Activated T-helper 17 cell treated with anti-CD3 and anti-CD28 coated beads, Interleukin-2, amount 50 U/mL, for 72 hours (primary cell): ENCODE data around the gene IGSF21. TPM values are rescaled to one million over a fixed set of nuclear protein-coding genes. Genes with fewer than 3 reads are reported as not detected.

ENCODE experiments used
- ATAC-seq: fragments of 150-1000 bp; cut with Tn5 transposase; replicated peaks from 2 replicates; pipeline ENCODE4 v1.10.0; 2021; ENCODE audit warnings: mild to moderate bottlenecking, moderate library complexity
- H3K27ac Mint-ChIP-seq: one replicate; pipeline ENCODE4 v1.8.0; 2022; ENCODE audit warnings: mixed read lengths
- H3K27me3 Mint-ChIP-seq: one replicate; pipeline ENCODE4 v1.8.0; 2022; ENCODE audit warnings: mixed read lengths
- H3K36me3 Mint-ChIP-seq: one replicate; pipeline ENCODE4 v1.8.0; 2022; ENCODE audit warnings: low read depth, mild to moderate bottlenecking, mixed read lengths
- H3K4me1 Mint-ChIP-seq: one replicate; pipeline ENCODE4 v1.8.0; 2022; ENCODE audit warnings: mixed read lengths
- H3K4me3 Mint-ChIP-seq: one replicate; pipeline ENCODE4 v1.8.0; 2022; ENCODE audit warnings: mild to moderate bottlenecking, mixed read lengths
- H3K9me3 Mint-ChIP-seq: one replicate; pipeline ENCODE4 v1.8.0; 2022; ENCODE audit warnings: mixed read lengths
- total RNA-seq, 2 donors: library from RNA; stranded (reverse); gene quantifications; one replicate each; pipeline ENCODE4 v1.2.3, GENCODE V29; 2022

Gene IGSF21
- total RNA-seq, 2 donors from 2014 or later = not detected

- Mint-ChIP-seq H3K36me3 (no peaks in the 10 kb centered on the region), H3K27ac (no peak overlapping the region), H3K4me3 (no peak overlapping the region), H3K27me3 (peaks cover 22% of the 10 kb centered on the region), H3K4me1 (peaks cover 6% of the 10 kb centered on the region), H3K9me3 (no peaks in the 10 kb centered on the region)
- ATAC-seq = no peak
These were observed 19.5 kb upstream of the IGSF21 start for GRCh38 chr1:18088077-18088594.

- no peak for ATAC-seq
- Mint-ChIP-seq H3K27me3 (peaks cover 19% of the 10 kb centered on the region), H3K27ac (no peak overlapping the region), H3K4me1 (peaks cover 6% of the 10 kb centered on the region), H3K9me3 (no peaks in the 10 kb centered on the region), H3K4me3 (no peak overlapping the region), H3K36me3 (no peaks in the 10 kb centered on the region)
These were observed 18.1 kb upstream of the IGSF21 start for GRCh38 chr1:18089488-18089887.

GRCh38 chr1:18090636-18091035 is 17.0 kb upstream of the IGSF21 start:
- H3K9me3 Mint-ChIP-seq = no peaks in the 10 kb centered on the region
- H3K4me3 Mint-ChIP-seq = no peak overlapping the region
- ATAC-seq = no peak
- peaks cover 21% of the 10 kb centered on the region for H3K27me3 Mint-ChIP-seq
- H3K36me3 Mint-ChIP-seq = no peaks in the 10 kb centered on the region
- no peak overlapping the region for H3K27ac Mint-ChIP-seq
- H3K4me1 Mint-ChIP-seq = peaks cover 6% of the 10 kb centered on the region

- no peak for ATAC-seq
These were observed 15.7 kb upstream of the IGSF21 start for GRCh38 chr1:18091660-18092446.

GRCh38 chr1:18093193-18093592 is 14.4 kb upstream of the IGSF21 start:
- Mint-ChIP-seq H3K9me3 (no peaks in the 10 kb centered on the region), H3K36me3 (no peaks in the 10 kb centered on the region), H3K27ac (no peak overlapping the region), H3K4me3 (no peak overlapping the region), H3K4me1 (peaks cover 6% of the 10 kb centered on the region), H3K27me3 (peaks cover 25% of the 10 kb centered on the region)
- no peak for ATAC-seq

More at GRCh38 chr1:18091660-18092446, 15.7 kb upstream of the IGSF21 start:
- H3K27ac Mint-ChIP-seq = no peak overlapping the region
- peaks cover 6% of the 10 kb centered on the region for H3K4me1 Mint-ChIP-seq
- H3K9me3 Mint-ChIP-seq = no peaks in the 10 kb centered on the region
- H3K36me3 Mint-ChIP-seq = no peaks in the 10 kb centered on the region
- no peak overlapping the region for H3K4me3 Mint-ChIP-seq
- H3K27me3 Mint-ChIP-seq = peaks cover 19% of the 10 kb centered on the region

GRCh38 chr1:18093646-18094045 is 14.0 kb upstream of the IGSF21 start:
- H3K36me3 Mint-ChIP-seq = no peaks in the 10 kb centered on the region
- H3K27ac Mint-ChIP-seq = no peak overlapping the region
- ATAC-seq = no peak
- H3K27me3 Mint-ChIP-seq = peaks cover 25% of the 10 kb centered on the region
- peaks cover 6% of the 10 kb centered on the region for H3K4me1 Mint-ChIP-seq
- H3K4me3 Mint-ChIP-seq = no peak overlapping the region
- H3K9me3 Mint-ChIP-seq = no peaks in the 10 kb centered on the region

- ATAC-seq = no peak
- H3K27me3 Mint-ChIP-seq = peaks cover 29% of the 10 kb centered on the region
- H3K4me3 Mint-ChIP-seq = no peak overlapping the region
- no peak overlapping the region for H3K27ac Mint-ChIP-seq
- peaks cover 6% of the 10 kb centered on the region for H3K4me1 Mint-ChIP-seq
- H3K36me3 Mint-ChIP-seq = no peaks in the 10 kb centered on the region
- H3K9me3 Mint-ChIP-seq = no peaks in the 10 kb centered on the region
These were observed 13.5 kb upstream of the IGSF21 start for GRCh38 chr1:18094096-18094495.

GRCh38 chr1:18097206-18097605 is 10.4 kb upstream of the IGSF21 start:
- Mint-ChIP-seq H3K9me3 (no peaks in the 10 kb centered on the region), H3K27ac (no peak overlapping the region)

GRCh38 chr1:18099026-18099425 is 8.6 kb upstream of the IGSF21 start:
- no peak for ATAC-seq
- Mint-ChIP-seq H3K27ac (no peak overlapping the region), H3K27me3 (peaks cover 37% of the 10 kb centered on the region), H3K36me3 (no peaks in the 10 kb centered on the region), H3K4me1 (no peaks in the 10 kb centered on the region), H3K9me3 (no peaks in the 10 kb centered on the region), H3K4me3 (no peak overlapping the region)

More at GRCh38 chr1:18097206-18097605, 10.4 kb upstream of the IGSF21 start:
- ATAC-seq = no peak
- Mint-ChIP-seq H3K4me1 (no peaks in the 10 kb centered on the region), H3K27me3 (peaks cover 32% of the 10 kb centered on the region), H3K36me3 (no peaks in the 10 kb centered on the region), H3K4me3 (no peak overlapping the region)

- Mint-ChIP-seq H3K4me3 (no peak overlapping the region), H3K4me1 (no peaks in the 10 kb centered on the region), H3K36me3 (no peaks in the 10 kb centered on the region), H3K9me3 (no peaks in the 10 kb centered on the region), H3K27me3 (peaks cover 39% of the 10 kb centered on the region), H3K27ac (no peak overlapping the region)
- no peak for ATAC-seq
These were observed 7.5 kb upstream of the IGSF21 start for GRCh38 chr1:18100060-18100459.

- no peak for ATAC-seq
- H3K9me3 Mint-ChIP-seq = no peaks in the 10 kb centered on the region
- no peaks in the 10 kb centered on the region for H3K4me1 Mint-ChIP-seq
- H3K27me3 Mint-ChIP-seq = peaks cover 37% of the 10 kb centered on the region
- H3K36me3 Mint-ChIP-seq = no peaks in the 10 kb centered on the region
- no peak overlapping the region for H3K27ac Mint-ChIP-seq
- no peak overlapping the region for H3K4me3 Mint-ChIP-seq
These were observed 7.0 kb upstream of the IGSF21 start for GRCh38 chr1:18100491-18101063.

GRCh38 chr1:18101508-18101907 is 6.1 kb upstream of the IGSF21 start:
- no peak for ATAC-seq

GRCh38 chr1:18103788-18104421 is 3.7 kb upstream of the IGSF21 start:
- H3K27me3 Mint-ChIP-seq = peaks cover 51% of the 10 kb centered on the region
- H3K36me3 Mint-ChIP-seq = no peaks in the 10 kb centered on the region
- no peak overlapping the region for H3K4me3 Mint-ChIP-seq
- no peak overlapping the region for H3K27ac Mint-ChIP-seq
- no peak for ATAC-seq
- no peaks in the 10 kb centered on the region for H3K4me1 Mint-ChIP-seq
- H3K9me3 Mint-ChIP-seq = no peaks in the 10 kb centered on the region

More at GRCh38 chr1:18101508-18101907, 6.1 kb upstream of the IGSF21 start:
- Mint-ChIP-seq H3K9me3 (no peaks in the 10 kb centered on the region), H3K27ac (no peak overlapping the region), H3K4me1 (no peaks in the 10 kb centered on the region), H3K4me3 (no peak overlapping the region), H3K36me3 (no peaks in the 10 kb centered on the region), H3K27me3 (peaks cover 43% of the 10 kb centered on the region)

- no peaks in the 10 kb centered on the region for H3K4me1 Mint-ChIP-seq
- no peak overlapping the region for H3K4me3 Mint-ChIP-seq
- peaks cover 50% of the 10 kb centered on the region for H3K27me3 Mint-ChIP-seq
These were observed 3.0 kb upstream of the IGSF21 start for GRCh38 chr1:18104546-18105100.

More at GRCh38 chr1:18104546-18105100, 3.0 kb upstream of the IGSF21 start:
- ATAC-seq = no peak
- no peaks in the 10 kb centered on the region for H3K9me3 Mint-ChIP-seq
- no peak overlapping the region for H3K27ac Mint-ChIP-seq
- no peaks in the 10 kb centered on the region for H3K36me3 Mint-ChIP-seq
